CD14-positive monocyte (primary cell): ENCODE measurements around the gene SAFB2. TPM values are rescaled to one million over a fixed set of nuclear protein-coding genes. Genes with fewer than 3 reads are reported as not detected.
"Not testable (repeated sequence)": the region's sequence is repeated elsewhere in the genome, so short reads cannot be mapped to it uniquely, and the experiment has no call there.

Source experiments
- DNase-seq, 3 donors: peaks; one replicate each; pipeline ENCODE4 v3.0.0-alpha.2; 2011 to 2022
- H2AFZ ChIP-seq: 2 replicates; pipeline ENCODE4 v1.6.0; 2012; ENCODE audit warnings: mild to moderate bottlenecking, low read depth, low read length, inconsistent platforms; ENCODE audit not compliant: insufficient read depth, poor library complexity, severe bottlenecking
- H3K27ac ChIP-seq, 2 donors: 1 replicate in 1 of 2; 2 replicates in 1 of 2; pipeline ENCODE4 v1.5.1; 2012 to 2013; ENCODE audit warnings: low read length in 2 of 2, control low read depth in 1 of 2, inconsistent platforms in 1 of 2, low read depth in 1 of 2, mild to moderate bottlenecking in 1 of 2
- H3K27me3 ChIP-seq, 2 donors: one replicate each; pipeline versions ENCODE4 v1.6.0 to v1.6.1; 2011 to 2013; ENCODE audit warnings: low read length in 2 of 2; ENCODE audit not compliant: control insufficient read depth in 2 of 2, insufficient read depth in 2 of 2
- H3K36me3 ChIP-seq, 2 donors: replicated peaks in 1 of 2; 1 replicate in 1 of 2; 2 replicates in 1 of 2; pipeline versions ENCODE4 v1.5.1 to v1.6.1; 2012 to 2013; ENCODE audit warnings: low read length in 2 of 2, control low read depth in 1 of 2, inconsistent platforms in 1 of 2, mild to moderate bottlenecking in 1 of 2; ENCODE audit not compliant: insufficient read depth in 2 of 2, control insufficient read depth in 1 of 2
- H3K4me1 ChIP-seq, 2 donors: 1 replicate in 1 of 2; 2 replicates in 1 of 2; pipeline versions ENCODE4 v1.5.1 to v1.6.1; 2012 to 2013; ENCODE audit warnings: low read length in 2 of 2, control low read depth in 1 of 2, inconsistent platforms in 1 of 2, mild to moderate bottlenecking in 1 of 2, moderate library complexity in 1 of 2; ENCODE audit not compliant: insufficient read depth in 2 of 2, control insufficient read depth in 1 of 2
- H3K4me2 ChIP-seq: replicated peaks from 2 replicates; pipeline ENCODE3; 2012; ENCODE audit warnings: low read length, moderate library complexity, mild to moderate bottlenecking; ENCODE audit not compliant: poor library complexity, severe bottlenecking; ENCODE audit errors: extremely low read depth
- H3K4me3 ChIP-seq, 3 experiments: fragments of 200-600 bp in 1 of 3; sonication (generic) in 1 of 3; replicated peaks in 1 of 3; 1 replicate in 2 of 3; 2 replicates in 1 of 3; pipeline ENCODE4 v1.5.1; 2011 to 2013; ENCODE audit warnings: low read length in 3 of 3, mild to moderate bottlenecking in 3 of 3, control low read depth in 2 of 3, low read depth in 2 of 3, inconsistent platforms in 1 of 3, moderate library complexity in 1 of 3
- H3K79me2 ChIP-seq: 2 replicates; pipeline ENCODE4 v1.6.0; 2012; ENCODE audit warnings: mild to moderate bottlenecking, control low read depth, inconsistent platforms, low read length, moderate library complexity; ENCODE audit not compliant: insufficient read depth
- H3K9ac ChIP-seq: 2 replicates; pipeline ENCODE4 v1.6.0; 2017; ENCODE audit warnings: low read length, mild to moderate bottlenecking; ENCODE audit not compliant: insufficient read depth, poor library complexity, severe bottlenecking
- H3K9me3 ChIP-seq, 2 donors: replicated peaks in 1 of 2; 1 replicate in 1 of 2; 2 replicates in 1 of 2; pipeline versions ENCODE4 v1.5.1 to v1.6.1; 2012 to 2013; ENCODE audit warnings: low read length in 2 of 2, control low read depth in 1 of 2; ENCODE audit not compliant: control insufficient read depth in 1 of 2, insufficient read depth in 1 of 2
- H4K20me1 ChIP-seq: 2 replicates; pipeline ENCODE4 v1.6.0; 2012; ENCODE audit warnings: mild to moderate bottlenecking, low read length, control low read depth, moderate library complexity; ENCODE audit not compliant: insufficient read depth
- H3K27ac Mint-ChIP-seq, 7 donors: one replicate each; pipeline ENCODE4 v1.8.0; 2020; ENCODE audit warnings: mild to moderate bottlenecking in 7 of 7, mixed read lengths in 7 of 7, moderate library complexity in 6 of 7, inconsistent platforms in 2 of 7
- H3K27me3 Mint-ChIP-seq, 3 donors: one replicate each; pipeline ENCODE4 v1.8.0; 2021 to 2022; ENCODE audit warnings: low read depth in 3 of 3, mild to moderate bottlenecking in 3 of 3, mixed read lengths in 3 of 3, moderate library complexity in 3 of 3, inconsistent platforms in 1 of 3
- H3K36me3 Mint-ChIP-seq, 2 donors: one replicate each; pipeline ENCODE4 v1.8.0; 2020; ENCODE audit warnings: mixed read lengths in 2 of 2, inconsistent platforms in 1 of 2, mild to moderate bottlenecking in 1 of 2
- H3K4me1 Mint-ChIP-seq: one replicate; pipeline ENCODE4 v1.8.0; 2020; ENCODE audit warnings: mild to moderate bottlenecking, mixed read lengths
- H3K4me3 Mint-ChIP-seq, 2 donors: one replicate each; pipeline ENCODE4 v1.8.0; 2020; ENCODE audit warnings: mild to moderate bottlenecking in 2 of 2, mixed read lengths in 2 of 2, moderate library complexity in 1 of 2
- H3K9me3 Mint-ChIP-seq, 7 donors: one replicate each; pipeline ENCODE4 v1.8.0; 2020 to 2022; ENCODE audit warnings: mixed read lengths in 7 of 7, mild to moderate bottlenecking in 6 of 7, moderate library complexity in 6 of 7, inconsistent platforms in 2 of 7
- CTCF ChIP-seq: fragments of 200-600 bp; IDR thresholded peaks from one replicate; pipeline ENCODE4 v1.8.0; 2022; ENCODE audit warnings: antibody characterized with exemption, mild to moderate bottlenecking
- WGBS: methylation state at CpG from one replicate; pipeline ENCODE4 v1.1.5; 2013; ENCODE audit warnings: missing lambda C conversion rate; ENCODE audit not compliant: insufficient coverage; 5-methylcytosine and 5-hydroxymethylcytosine counted together
- intact Hi-C, 2 donors: fragments of 100-400 bp; cut with micrococcal nuclease; formaldehyde crosslinking; loops; one replicate each; pipeline versions ENCODE4 v1.15.0 to v1.15.1; 2023
- polyA plus RNA-seq, 3 donors: library from polyadenylated mRNA; depleted of rRNA in 1 of 3; unstranded in 2 of 3; stranded (reverse) in 1 of 3; fragments of 300-500 nt in 2 of 3; fragments of >200 nt in 1 of 3; fragmentation: Illumina TruSeq in 2 of 3; gene quantifications; 1 replicate in 2 of 3; 2 replicates in 1 of 3; pipeline ENCODE4 v1.2.3, GENCODE V29; 2012 to 2021

The SAFB2 gene
- polyA plus RNA-seq, 3 donors = 7.5 to 53.4 (median 14.7) TPM

- H3K4me2 ChIP-seq = no peak overlapping the region
- Mint-ChIP-seq H3K27me3 (no peaks in the 10 kb centered on the region), H3K4me1 (no peaks in the 10 kb centered on the region), H3K36me3 (peaks cover 88 to 93% of the 10 kb centered on the region in 2 donors), H3K4me3 (no peak overlapping the region), H3K9me3 (no peaks in the 10 kb centered on the region), H3K27ac (peak overlapping the region in 3 of 7 donors; percentile 26 to 52 (median 30))
- no peak for TF ChIP-seq CTCF
- DNase-seq = no peak
- peaks cover 65% of the 10 kb centered on the region for H3K79me2 ChIP-seq
- H3K36me3 ChIP-seq = peaks cover 89 to 95% of the 10 kb centered on the region in 2 donors
- no peaks in the 10 kb centered on the region for H3K4me1 ChIP-seq
- peaks cover 90% of the 10 kb centered on the region for H4K20me1 ChIP-seq
- H3K27ac ChIP-seq = no peak overlapping the region
- H3K9ac ChIP-seq = no peak overlapping the region
- no peaks in the 10 kb centered on the region for H3K27me3 ChIP-seq
- no peak overlapping the region for H3K4me3 ChIP-seq
- no peaks in the 10 kb centered on the region for H3K9me3 ChIP-seq
- no peak overlapping the region for H2AFZ ChIP-seq
- 95% methylated on average over 11 of the region's 15 CpGs for WGBS
- intact Hi-C loops = no loop called here
Observed at GRCh38 chr19:5612891-5613865, 9.4 kb downstream of the SAFB2 start.

- Histone ChIP-seq H3K4me1 (no peaks in the 10 kb centered on the region), H3K79me2 (peaks cover 65% of the 10 kb centered on the region), H3K4me2 (no peak overlapping the region), H3K4me3 (no peak overlapping the region), H2AFZ (no peak overlapping the region), H3K36me3 (peaks cover 88 to 95% of the 10 kb centered on the region in 2 donors), H3K9ac (no peak overlapping the region), H3K9me3 (no peaks in the 10 kb centered on the region), H3K27ac (no peak overlapping the region), H3K27me3 (no peaks in the 10 kb centered on the region), H4K20me1 (peaks cover 90% of the 10 kb centered on the region)
- intact Hi-C loops = no loop called here
- Mint-ChIP-seq H3K27ac (peak overlapping the region in 2 of 7 donors; percentile 9 to 12), H3K4me3 (no peak overlapping the region), H3K9me3 (no peaks in the 10 kb centered on the region), H3K4me1 (no peaks in the 10 kb centered on the region), H3K27me3 (no peaks in the 10 kb centered on the region), H3K36me3 (peaks cover 91 to 94% of the 10 kb centered on the region in 2 donors)
- no peak for DNase-seq
- TF ChIP-seq CTCF = no peak
- WGBS = over 99% methylated on average over 14 of the region's 16 CpGs
Observed at GRCh38 chr19:5609881-5610448, 12.6 kb downstream of the SAFB2 start.

- Histone ChIP-seq H4K20me1 (peaks cover 90% of the 10 kb centered on the region), H3K36me3 (peaks cover 88 to 95% of the 10 kb centered on the region in 2 donors), H3K79me2 (peaks cover 65% of the 10 kb centered on the region)
- intact Hi-C loops, H3K9ac ChIP-seq, H2AFZ ChIP-seq, H3K27me3 Mint-ChIP-seq, H3K27ac Mint-ChIP-seq, H3K27ac ChIP-seq, DNase-seq, H3K9me3 Mint-ChIP-seq, H3K4me1 Mint-ChIP-seq, H3K9me3 ChIP-seq, H3K4me3 ChIP-seq, H3K4me2 ChIP-seq, H3K4me1 ChIP-seq, H3K27me3 ChIP-seq, H3K4me3 Mint-ChIP-seq: not testable (repeated sequence)
- 96% methylated on average over 5 of the region's 9 CpGs for WGBS
- H3K36me3 Mint-ChIP-seq = peaks cover 91 to 94% of the 10 kb centered on the region in 2 donors
Observed at GRCh38 chr19:5608766-5609165, 13.8 kb downstream of the SAFB2 start.
